K562 (cell line): ENCODE data around the gene UAP1.

Experiments used
- CHD4 ChIP-seq: fragments of 200-600 bp; sonication (generic); IDR thresholded peaks from 3 replicates; pipeline ENCODE4 v1.6.1; 2012; ENCODE audit warnings: low read depth, mild to moderate bottlenecking, mixed read lengths, low read length, inconsistent platforms; ENCODE audit not compliant: insufficient read depth, insufficient replicate concordance, poor library complexity, severe bottlenecking
- HDAC8 ChIP-seq: fragments of 450-650 bp; IDR thresholded peaks from 2 replicates; pipeline ENCODE4 v1.6.1; 2016; ENCODE audit warnings: mild to moderate bottlenecking, missing genetic modification characterization, moderate library complexity, missing compliant biosample characterization
- NR2C1 ChIP-seq, 2 experiments: fragments of 450-650 bp; IDR thresholded peaks; 2 replicates each; pipeline ENCODE4 v1.6.1; 2017; ENCODE audit warnings: mild to moderate bottlenecking in 2 of 2, antibody characterized with exemption in 1 of 2, inconsistent platforms in 1 of 2, missing compliant biosample characterization in 1 of 2, missing genetic modification characterization in 1 of 2

GRCh38 chr1:162565460-162565859 is 3.9 kb downstream of the UAP1 start:
- TF ChIP-seq CHD4, result no peak
- TF ChIP-seq NR2C1 (IDR thresholded peaks at IDR 0.05), result no peak
- no peak for TF ChIP-seq NR2C1 (tag; IDR thresholded peaks at IDR 0.05)
- TF ChIP-seq HDAC8, result no peak
